Measurements from ENCODE around the gene EHMT1. TPM values are rescaled to one million over a fixed set of nuclear protein-coding genes. Genes with fewer than 3 reads are reported as not detected.
"Not testable (repeated sequence)": the region's sequence is repeated elsewhere in the genome, so short reads cannot be mapped to it uniquely, and the experiment has no call there.

EHMT1 gene
- total and polyA plus RNA-seq, 9 of the 15 experiments (the other 6 are each of a cell fraction or from before 2014, with no cell fraction given) = 2.2 to 76.0 (median 36.4) TPM

DNA sequence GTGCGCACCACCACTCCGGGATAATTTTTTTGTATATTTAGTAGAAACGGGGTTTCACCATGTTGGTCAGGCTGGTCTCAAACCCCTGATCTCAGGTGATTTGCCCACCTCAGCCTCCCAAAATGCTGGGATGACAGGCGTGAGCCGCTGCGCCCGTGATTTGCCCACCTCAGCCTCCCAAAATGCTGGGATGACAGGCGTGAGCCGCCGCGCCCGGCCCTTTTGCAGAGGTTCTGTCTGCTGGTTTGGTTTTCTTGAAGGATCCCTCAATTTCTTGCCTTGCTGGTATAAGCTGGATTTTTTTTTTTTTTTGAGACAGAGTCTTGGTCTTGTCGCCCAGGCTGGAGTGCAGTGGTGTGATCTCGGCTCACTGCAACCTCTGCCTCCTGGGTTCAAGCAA, 8.6 kb downstream of the EHMT1 start:
- FAIRE-seq; DNase-seq (ENCODE audit: extremely low read depth in 1 of 4, low spot score in 3 of 4); H3K9me1 ChIP-seq (ENCODE audit: control insufficient read depth, insufficient read depth, low read length); H3K4me3 ChIP-seq; H3K27me3 ChIP-seq (ENCODE audit: control insufficient read depth in 2 of 2, insufficient read depth in 2 of 2, low read length in 2 of 2); in situ Hi-C loops (cut with MboI); H3K27ac ChIP-seq (ENCODE audit: extremely low read depth, low read depth, low read length); H2AFZ ChIP-seq (ENCODE audit: low read depth, low read length); H3K4me2 ChIP-seq (ENCODE audit: insufficient read depth, low read length); CTCF ChIA-PET (ENCODE audit: low intra/inter-chr PET ratio); BruUV-seq (replicated peaks); intact Hi-C loops (cut with micrococcal nuclease); H3K9me3 ChIP-seq (replicated peaks; ENCODE audit: control insufficient read depth, insufficient read depth, low read depth, low read length); H4K20me1 ChIP-seq (replicated peaks; ENCODE audit: control insufficient read depth, insufficient read depth, low read length); ATAC-seq: not testable (repeated sequence)
- WGBS (ENCODE audit: insufficient coverage, low coverage, missing lambda C conversion rate) = 93% methylated on average over 14 of the region's 14 CpGs
- peaks cover 8 to 13% of the 10 kb centered on the region in 2 experiments; a peak in 4 of 5 replicates for H3K4me1 ChIP-seq (replicated peaks in 1 of 2; ENCODE audit: control insufficient read depth in 2 of 2, insufficient read depth in 2 of 2, low read length in 2 of 2)
- POLR2A ChIA-PET = interaction anchor here (0.6 to 2.1 kb wide), 2 partner anchors 8 to 647 kb away, joined by 3 to 10 read pairs; partner anchors contain the start of gene EHMT1
- H3K36me3 ChIP-seq (ENCODE audit: control insufficient read depth, insufficient read depth, low read length) = peaks cover 12% of the 10 kb centered on the region
- peaks cover 99% of the 10 kb centered on the region for H3K79me2 ChIP-seq (ENCODE audit: control insufficient read depth, insufficient read depth, low read length)
- 0 out of 2 replicates have a peak, but pooled peaks have one; percentile 8 for TF ChIP-seq BCOR (IDR thresholded peaks at IDR 0.05)
- 0 out of 4 replicates have a peak overlapping the region, but pooled peaks of 1 of the 2 experiments have one; percentile 54 for H3K9ac ChIP-seq (ENCODE audit: insufficient read depth in 1 of 2, low read depth in 2 of 2, low read length in 2 of 2)

GRCh38 chr9:137630126-137630525, 11.3 kb downstream of the EHMT1 start:
- DNase-seq (ENCODE audit: extremely low read depth in 1 of 4, low spot score in 3 of 4) = no peak
- intact Hi-C loops (cut with micrococcal nuclease) = no loop called here
- peaks cover 7% of the 10 kb centered on the region for H4K20me1 ChIP-seq (replicated peaks; ENCODE audit: control insufficient read depth, insufficient read depth, low read length)
- 82% methylated on average over 1 of the region's 1 CpG for WGBS (ENCODE audit: insufficient coverage, low coverage, missing lambda C conversion rate)
- H3K4me1 ChIP-seq (replicated peaks in 1 of 2; ENCODE audit: control insufficient read depth in 2 of 2, insufficient read depth in 2 of 2, low read length in 2 of 2) = peaks cover 8 to 13% of the 10 kb centered on the region in 2 experiments; a peak in 4 of 5 replicates
- POLR2A ChIA-PET = interaction anchor here (0.5 to 1.7 kb wide), 3 partner anchors 10 to 11 kb away, joined by 3 to 5 read pairs (median 4); partner anchors contain the start of gene EHMT1
- in situ Hi-C loops (cut with MboI) = no loop called here
- BruUV-seq (replicated peaks) = no TSS peak
- H3K9ac ChIP-seq (ENCODE audit: insufficient read depth in 1 of 2, low read depth in 2 of 2, low read length in 2 of 2) = no peak overlapping the region
- peaks cover 8% of the 10 kb centered on the region; the same call in 2 of the 3 replicates for H3K36me3 ChIP-seq (ENCODE audit: control insufficient read depth, insufficient read depth, low read length)
- no peak overlapping the region for H2AFZ ChIP-seq (ENCODE audit: low read depth, low read length)
- FAIRE-seq = no peak
- no peak overlapping the region for H3K27ac ChIP-seq (ENCODE audit: extremely low read depth, low read depth, low read length)
- no peaks in the 10 kb centered on the region for H3K27me3 ChIP-seq (ENCODE audit: control insufficient read depth in 2 of 2, insufficient read depth in 2 of 2, low read length in 2 of 2)
- no peak overlapping the region for H3K4me3 ChIP-seq
- H3K4me2 ChIP-seq (ENCODE audit: insufficient read depth, low read length) = no peak overlapping the region
- H3K9me1 ChIP-seq (ENCODE audit: control insufficient read depth, insufficient read depth, low read length) = no peaks in the 10 kb centered on the region
- CTCF ChIA-PET (ENCODE audit: low intra/inter-chr PET ratio) = no interaction called here
- peaks cover 96% of the 10 kb centered on the region for H3K79me2 ChIP-seq (ENCODE audit: control insufficient read depth, insufficient read depth, low read length)
- no peaks in the 10 kb centered on the region for H3K9me3 ChIP-seq (replicated peaks; ENCODE audit: control insufficient read depth, insufficient read depth, low read depth, low read length)
- ATAC-seq = no peak
- no peak for TF ChIP-seq CC2D1A (IDR thresholded peaks at IDR 0.05)
- TF ChIP-seq CCAR2 (IDR thresholded peaks at IDR 0.05; ENCODE audit: low read depth, low read length) = no peak
- TF ChIP-seq ZNF639 (CRISPR knock-in tag; conservative IDR thresholded peaks at IDR 0.05 in 1 of 2, IDR thresholded peaks at IDR 0.05 in 1 of 2) = no peak
- TF ChIP-seq, protein P1, sequence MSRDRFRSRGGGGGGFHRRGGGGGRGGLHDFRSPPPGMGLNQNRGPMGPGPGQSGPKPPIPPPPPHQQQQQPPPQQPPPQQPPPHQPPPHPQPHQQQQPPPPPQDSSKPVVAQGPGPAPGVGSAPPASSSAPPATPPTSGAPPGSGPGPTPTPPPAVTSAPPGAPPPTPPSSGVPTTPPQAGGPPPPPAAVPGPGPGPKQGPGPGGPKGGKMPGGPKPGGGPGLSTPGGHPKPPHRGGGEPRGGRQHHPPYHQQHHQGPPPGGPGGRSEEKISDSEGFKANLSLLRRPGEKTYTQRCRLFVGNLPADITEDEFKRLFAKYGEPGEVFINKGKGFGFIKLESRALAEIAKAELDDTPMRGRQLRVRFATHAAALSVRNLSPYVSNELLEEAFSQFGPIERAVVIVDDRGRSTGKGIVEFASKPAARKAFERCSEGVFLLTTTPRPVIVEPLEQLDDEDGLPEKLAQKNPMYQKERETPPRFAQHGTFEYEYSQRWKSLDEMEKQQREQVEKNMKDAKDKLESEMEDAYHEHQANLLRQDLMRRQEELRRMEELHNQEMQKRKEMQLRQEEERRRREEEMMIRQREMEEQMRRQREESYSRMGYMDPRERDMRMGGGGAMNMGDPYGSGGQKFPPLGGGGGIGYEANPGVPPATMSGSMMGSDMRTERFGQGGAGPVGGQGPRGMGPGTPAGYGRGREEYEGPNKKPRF (IDR thresholded peaks at IDR 0.05; ENCODE audit: low read depth, low read length) = no peak
- no peak for TF ChIP-seq ZNF3 (CRISPR knock-in tag; IDR thresholded peaks at IDR 0.05)
- no peak for TF ChIP-seq ZNF408 (CRISPR knock-in tag; IDR thresholded peaks at IDR 0.05; ENCODE audit: low read depth)
- TF ChIP-seq, protein P2, sequence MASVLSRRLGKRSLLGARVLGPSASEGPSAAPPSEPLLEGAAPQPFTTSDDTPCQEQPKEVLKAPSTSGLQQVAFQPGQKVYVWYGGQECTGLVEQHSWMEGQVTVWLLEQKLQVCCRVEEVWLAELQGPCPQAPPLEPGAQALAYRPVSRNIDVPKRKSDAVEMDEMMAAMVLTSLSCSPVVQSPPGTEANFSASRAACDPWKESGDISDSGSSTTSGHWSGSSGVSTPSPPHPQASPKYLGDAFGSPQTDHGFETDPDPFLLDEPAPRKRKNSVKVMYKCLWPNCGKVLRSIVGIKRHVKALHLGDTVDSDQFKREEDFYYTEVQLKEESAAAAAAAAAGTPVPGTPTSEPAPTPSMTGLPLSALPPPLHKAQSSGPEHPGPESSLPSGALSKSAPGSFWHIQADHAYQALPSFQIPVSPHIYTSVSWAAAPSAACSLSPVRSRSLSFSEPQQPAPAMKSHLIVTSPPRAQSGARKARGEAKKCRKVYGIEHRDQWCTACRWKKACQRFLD (CRISPR knock-in tag; IDR thresholded peaks at IDR 0.05) = no peak
- no peak for TF ChIP-seq HNRNPLL (IDR thresholded peaks at IDR 0.05; ENCODE audit: low read depth, low read length, poor library complexity, severe bottlenecking)
- no peak for TF ChIP-seq ZNF644 (tag; IDR thresholded peaks at IDR 0.05; ENCODE audit: low read depth)
